Aorta (tissue), 5 donors: ENCODE data around the gene SLC35F3. TPM values are rescaled to one million over a fixed set of nuclear protein-coding genes. Genes with fewer than 3 reads are reported as not detected.
A peak's percentile ranks its signal among the peaks of the same experiment; 100 is the strongest.

ENCODE experiments used
- ATAC-seq: fragments of 200-7000 bp; cut with Tn5 transposase; one replicate; pipeline ENCODE4 v1.9.1; 2022; ENCODE audit warnings: moderate library complexity; ENCODE audit not compliant: low FRiP score
- DNase-seq, 2 donors: peaks; one replicate each; pipeline ENCODE4 v3.0.0-alpha.2; 2020
- H3K27ac ChIP-seq, 2 donors: one replicate each; pipeline ENCODE4 v1.5.1; 2013; ENCODE audit warnings: low read length in 2 of 2, mild to moderate bottlenecking in 2 of 2, moderate library complexity in 2 of 2, control low read depth in 1 of 2, inconsistent platforms in 1 of 2, low read depth in 1 of 2
- H3K27me3 ChIP-seq, 2 donors: one replicate each; pipeline ENCODE4 v1.6.1; 2013; ENCODE audit warnings: control low read depth in 1 of 2, low read length in 1 of 2, mild to moderate bottlenecking in 1 of 2, moderate library complexity in 1 of 2; ENCODE audit not compliant: insufficient read depth in 2 of 2, control insufficient read depth in 1 of 2
- H3K36me3 ChIP-seq, 2 donors: one replicate each; pipeline ENCODE4 v1.6.1; 2013; ENCODE audit warnings: control low read depth in 1 of 2, low read length in 1 of 2, mild to moderate bottlenecking in 1 of 2; ENCODE audit not compliant: insufficient read depth in 2 of 2, control insufficient read depth in 1 of 2
- H3K4me1 ChIP-seq, 2 donors: one replicate each; pipeline ENCODE4 v1.6.1; 2013; ENCODE audit warnings: low read length in 2 of 2, control low read depth in 1 of 2, mild to moderate bottlenecking in 1 of 2, moderate library complexity in 1 of 2; ENCODE audit not compliant: insufficient read depth in 2 of 2, control insufficient read depth in 1 of 2
- H3K4me3 ChIP-seq, 2 donors: one replicate each; pipeline ENCODE4 v1.5.1; 2013; ENCODE audit warnings: low read length in 2 of 2, control low read depth in 1 of 2, mild to moderate bottlenecking in 1 of 2
- H3K9me3 ChIP-seq: one replicate; pipeline ENCODE4 v1.6.1; 2013; ENCODE audit warnings: mild to moderate bottlenecking, low read length; ENCODE audit not compliant: control insufficient read depth
- WGBS, 2 donors: extraction: QIAGEN DNeasy Blood & Tissue Kit; methylation state at CpG; one replicate each; pipeline ENCODE4 v1.1.7; 2013; 5-methylcytosine and 5-hydroxymethylcytosine counted together
- intact Hi-C, 2 donors: fragments of 100-400 bp; cut with DNase I; formaldehyde crosslinking; loops; one replicate each; pipeline versions ENCODE4 v1.14.2 to v1.15.0; 2022
- microRNA-seq, 2 donors: library from miRNA; unstranded; fragments of <30 nt; microRNA quantifications; one replicate each; pipeline ENCODE4 v1.2.0, GENCODE V29; 2020
- polyA plus RNA-seq, 2 donors: library from polyadenylated mRNA; stranded (reverse); fragments of 200-250 nt; gene quantifications; one replicate each; pipeline ENCODE4 v1.2.3, GENCODE V29; 2013
- total RNA-seq, 2 donors: library from RNA; stranded (reverse); fragmentation: NEBNext Ultra II Directional; extraction: Animal tissue kit (Norgen Biotek cat#: 25700); gene quantifications; one replicate each; pipeline ENCODE4 v1.2.1, GENCODE V29; 2021
- donor health status: healthy with polysubstance abuse.
- donor health status: Bipolar disorder and iron deficiency.
- donor health status: DM: no; HTN: no; CAD: no.
- donor health status: DM: no; HTN: no; CAD: no.
- donor health status: DM: yes; HTN: yes; CAD: no.

Gene SLC35F3
- total and polyA plus RNA-seq, 4 donors: 0.12 TPM; not detected in 3

DNA sequence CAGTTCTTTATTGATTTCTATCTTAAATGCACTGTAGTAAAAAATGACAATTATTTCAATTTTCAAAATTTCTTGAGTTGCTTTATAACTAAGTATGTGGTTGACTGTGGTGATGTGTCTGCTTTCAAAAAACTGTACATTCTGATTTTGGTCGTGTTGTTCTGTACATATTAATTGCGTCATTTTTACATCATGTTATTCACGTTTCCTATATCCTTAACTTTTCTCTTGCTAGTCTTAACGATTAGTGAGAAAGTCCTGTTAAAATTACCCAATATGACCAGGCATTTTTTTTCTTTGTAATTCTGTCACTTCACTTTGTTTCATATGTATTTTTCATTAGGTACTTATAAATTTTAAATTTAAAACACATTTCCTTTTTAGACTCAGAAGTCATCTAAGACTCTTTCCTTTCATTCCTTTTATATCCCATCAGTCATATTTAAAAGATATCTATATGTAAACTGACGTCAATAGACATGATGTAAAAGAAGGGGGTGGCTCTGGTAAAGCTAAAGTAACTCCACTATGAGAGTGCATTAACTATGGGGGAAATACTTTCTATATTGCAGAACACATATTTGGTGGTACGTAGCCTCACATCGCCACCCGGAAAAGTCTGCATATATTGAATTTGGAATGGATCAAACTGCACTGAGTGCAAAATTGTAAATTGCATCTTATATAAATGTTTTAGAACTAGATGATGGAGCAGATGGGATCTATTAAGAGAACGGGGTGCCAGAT, 467.7 kb downstream of the SLC35F3 start:
- H3K4me1 ChIP-seq: peaks cover 0 to 4% of the 10 kb centered on the region in 2 donors
- H3K4me3 ChIP-seq: peak overlapping the region; percentile 76 to 99
- H3K9me3 ChIP-seq: no peaks in the 10 kb centered on the region
- intact Hi-C loops: no loop called here
- WGBS, 2 donors: 48 to 52% methylated on average over 9 of the region's 9 CpGs
- H3K36me3 ChIP-seq: no peaks in the 10 kb centered on the region
- no peaks in the 10 kb centered on the region for H3K27me3 ChIP-seq
- H3K27ac ChIP-seq: no peak overlapping the region
- ATAC-seq (no peak), DNase-seq (no peak)

GRCh38 chr1:234373064-234373958, 468.8 kb downstream of the SLC35F3 start, which contains the start of gene COA6:
COA6 (plus strand) TSS chr1:234373456; CDS start chr1:234373467, 11 bp downstream.
- ATAC-seq (peak; percentile 98), DNase-seq (peak; percentile 94 to 96)
- no peaks in the 10 kb centered on the region for H3K27me3 ChIP-seq
- peaks cover 0 to 4% of the 10 kb centered on the region in 2 donors for H3K4me1 ChIP-seq
- intact Hi-C loops: no loop called here
- H3K36me3 ChIP-seq: no peaks in the 10 kb centered on the region
- peak within 1 kb of the TSS; percentile 62 to 98 for H3K27ac ChIP-seq
- 0% methylated on average over 59 to 62 of the region's 62 CpGs for WGBS, 2 donors
- no peaks in the 10 kb centered on the region for H3K9me3 ChIP-seq
- peak within 1 kb of the TSS; percentile 76 to 99 for H3K4me3 ChIP-seq

- ATAC-seq: no peak
- peak overlapping the region; percentile 76 to 99 for H3K4me3 ChIP-seq
- H3K27me3 ChIP-seq: no peaks in the 10 kb centered on the region
- peak overlapping the region; percentile 62 to 78 for H3K27ac ChIP-seq
- WGBS, 2 donors: 4% methylated on average over 6 of the region's 6 CpGs
- H3K9me3 ChIP-seq: no peaks in the 10 kb centered on the region
- intact Hi-C loops: no loop called here
- DNase-seq: no peak
- no peaks in the 10 kb centered on the region for H3K36me3 ChIP-seq
- H3K4me1 ChIP-seq: peaks cover 0 to 4% of the 10 kb centered on the region in 2 donors
Observed at GRCh38 chr1:234373959-234374254, 469.4 kb downstream of the SLC35F3 start.

Small RNA genes lying within 50 kb of the gene (microRNA-seq; reads per million reads assigned to microRNA genes)
- 0 reads per million in 2 donors for gene MIR4671
